HEK293T (cell line): ENCODE measurements around the gene MGST1.

ENCODE experiments used
- CTCF ChIA-PET: fragments of 350-600 bp; formaldehyde crosslinking; extraction: SDS; loops from one replicate; lab custom pipeline; 2021; ENCODE audit warnings: antibody characterized with exemption, inconsistent platforms; lab: Yijun Ruan, JAX
- POLR2A ChIA-PET: fragments of 350-600 bp; formaldehyde crosslinking; extraction: SDS; loops from one replicate; lab custom pipeline; 2020; ENCODE audit warnings: antibody characterized with exemption, inconsistent platforms; lab: Yijun Ruan, JAX
- DNase-seq: peaks from one replicate; pipeline ENCODE4 v3.0.0; 2012; ENCODE audit warnings: mixed read lengths; ENCODE audit errors: extremely low spot score
- BHLHE40 ChIP-seq: fragments of 450-650 bp; IDR thresholded peaks from 2 replicates; pipeline ENCODE4 v1.6.1; 2016; ENCODE audit warnings: mild to moderate bottlenecking, moderate library complexity, borderline replicate concordance
- FOXA1 ChIP-seq: fragments of 450-650 bp; IDR thresholded peaks from 2 replicates; pipeline ENCODE4 v1.6.1; 2016; ENCODE audit warnings: mild to moderate bottlenecking
- PKNOX1 ChIP-seq: fragments of 450-650 bp; IDR thresholded peaks from 2 replicates; pipeline ENCODE4 v1.6.1; 2016

Gene MGST1

DNA sequence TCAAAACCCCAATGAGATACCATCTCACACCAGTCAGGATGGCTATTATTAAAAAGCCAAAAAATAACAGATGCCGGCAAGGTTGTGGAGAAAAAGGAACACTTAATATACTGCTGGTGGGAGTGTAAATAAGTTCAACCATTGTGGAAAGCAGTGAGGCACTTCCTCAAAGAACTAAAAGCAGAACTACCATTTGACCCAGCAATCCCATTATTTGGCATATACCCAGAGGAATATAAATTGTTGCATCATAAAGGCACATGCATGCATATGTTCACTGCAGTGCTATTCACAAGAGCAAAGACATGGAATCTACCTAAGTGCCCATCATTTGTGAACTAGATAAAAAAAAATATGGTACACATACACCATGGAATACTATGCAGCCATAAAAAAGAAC, 59.9 kb downstream of the MGST1 start:
- TF ChIP-seq PKNOX1 (no peak), BHLHE40 (no peak), FOXA1 (no peak)
- no peak for DNase-seq
- CTCF ChIA-PET = no interaction called here
- POLR2A ChIA-PET = no interaction called here
